Esophagus muscularis mucosa (tissue), 3 donors: ENCODE results near the gene EEF1AKMT3.

Experiments used
- POLR2A ChIP-seq: fragments of 450-650 bp; IDR thresholded peaks from one replicate; pipeline ENCODE4 v1.6.1; 2017; ENCODE audit warnings: antibody characterized with exemption, moderate library complexity, mild to moderate bottlenecking, low read depth
- POLR2AphosphoS5 ChIP-seq, 2 donors: sonication (generic); formaldehyde crosslinking; IDR thresholded peaks; one replicate each; pipeline ENCODE4 v1.6.1; 2017; ENCODE audit warnings: antibody characterized with exemption in 2 of 2
- TF ChIP-seq, protein P1 (sequence below), 3 experiments: fragments of 200-600 bp in 2 of 3; fragments of 450-650 bp in 1 of 3; sonication (generic) in 2 of 3; IDR thresholded peaks; one replicate each; pipeline ENCODE4 v1.5.1; 2017 to 2019; ENCODE audit warnings: antibody characterized with exemption in 3 of 3, mild to moderate bottlenecking in 2 of 3, moderate library complexity in 1 of 3

DNA sequence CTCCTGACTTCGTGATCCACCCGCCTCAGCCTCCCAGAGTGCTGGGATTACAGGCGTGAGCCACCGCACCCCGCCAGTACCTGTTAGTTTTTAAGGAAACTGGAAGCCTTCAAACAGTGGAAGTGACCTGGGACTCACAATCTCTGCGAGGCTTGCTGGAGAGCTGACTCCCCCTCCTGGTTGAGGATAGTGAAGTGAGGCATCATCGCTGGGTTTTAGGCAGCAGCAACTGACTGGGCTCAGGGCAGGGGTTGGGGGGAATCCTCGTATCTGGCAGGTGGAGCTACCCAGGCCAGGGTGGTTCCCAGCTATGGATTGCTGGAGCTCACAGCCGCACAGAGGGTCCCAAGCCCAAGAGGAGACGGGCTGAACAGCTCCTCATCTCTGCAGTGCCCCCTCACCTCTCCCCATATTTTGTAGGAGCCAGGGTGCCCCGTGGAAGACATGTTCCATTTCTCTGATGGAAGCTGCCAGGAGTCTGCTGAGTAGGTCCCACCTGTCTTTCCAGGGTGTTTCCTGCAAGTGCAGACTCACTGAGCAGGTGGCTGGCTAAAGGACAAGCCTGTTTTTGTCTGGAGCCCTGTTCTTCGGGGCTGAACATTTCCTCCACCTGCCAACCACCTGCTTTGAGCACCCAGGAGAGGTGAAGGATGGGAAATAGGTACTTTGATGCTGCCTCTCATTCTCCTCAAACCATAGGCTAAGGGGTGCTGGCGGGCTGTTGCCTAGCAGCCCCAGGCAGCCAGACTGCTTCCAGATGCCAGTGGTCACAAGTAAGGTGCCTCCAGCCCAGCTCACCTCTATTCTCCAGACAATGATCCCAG lies 43.0 kb downstream of the EEF1AKMT3 start:
- no peak for TF ChIP-seq POLR2A
- TF ChIP-seq, protein P1, sequence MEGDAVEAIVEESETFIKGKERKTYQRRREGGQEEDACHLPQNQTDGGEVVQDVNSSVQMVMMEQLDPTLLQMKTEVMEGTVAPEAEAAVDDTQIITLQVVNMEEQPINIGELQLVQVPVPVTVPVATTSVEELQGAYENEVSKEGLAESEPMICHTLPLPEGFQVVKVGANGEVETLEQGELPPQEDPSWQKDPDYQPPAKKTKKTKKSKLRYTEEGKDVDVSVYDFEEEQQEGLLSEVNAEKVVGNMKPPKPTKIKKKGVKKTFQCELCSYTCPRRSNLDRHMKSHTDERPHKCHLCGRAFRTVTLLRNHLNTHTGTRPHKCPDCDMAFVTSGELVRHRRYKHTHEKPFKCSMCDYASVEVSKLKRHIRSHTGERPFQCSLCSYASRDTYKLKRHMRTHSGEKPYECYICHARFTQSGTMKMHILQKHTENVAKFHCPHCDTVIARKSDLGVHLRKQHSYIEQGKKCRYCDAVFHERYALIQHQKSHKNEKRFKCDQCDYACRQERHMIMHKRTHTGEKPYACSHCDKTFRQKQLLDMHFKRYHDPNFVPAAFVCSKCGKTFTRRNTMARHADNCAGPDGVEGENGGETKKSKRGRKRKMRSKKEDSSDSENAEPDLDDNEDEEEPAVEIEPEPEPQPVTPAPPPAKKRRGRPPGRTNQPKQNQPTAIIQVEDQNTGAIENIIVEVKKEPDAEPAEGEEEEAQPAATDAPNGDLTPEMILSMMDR (IDR thresholded peaks at IDR 0.05), result no peak
- no peak for TF ChIP-seq POLR2AphosphoS5 (IDR thresholded peaks at IDR 0.05)
